GM19397 (cell line): ENCODE results near the gene HYAL2.
"Not testable (repeated sequence)": the region's sequence is repeated elsewhere in the genome, so short reads cannot be mapped to it uniquely, and the experiment has no call there.

ENCODE experiments used
- ATAC-seq: cut with Tn5 transposase; IDR thresholded peaks from one replicate; pipeline ENCODE4 v1.9.1; 2021; ENCODE audit warnings: mild to moderate bottlenecking, moderate library complexity; ENCODE audit not compliant: unreplicated experiment

The HYAL2 gene

GRCh38 chr3:50293079-50293801 lies 29.3 kb downstream of the HYAL2 start:
- ATAC-seq = no peak

- ATAC-seq = peak; percentile 94
Observed at GRCh38 chr3:50292159-50293078, 30.1 kb downstream of the HYAL2 start, which contains the start of gene IFRD2. Gene IFRD2, minus strand, starts transcription at chr3:50292429. Its CDS starts 155 bp downstream, at chr3:50292274.

GRCh38 chr3:50290161-50290641 lies 32.3 kb downstream of the HYAL2 start:
- ATAC-seq = no peak

- ATAC-seq = no peak
Observed at GRCh38 chr3:50289130-50289529, 33.4 kb downstream of the HYAL2 start.

GRCh38 chr3:50288387-50289007 lies 34.0 kb downstream of the HYAL2 start:
- no peak for ATAC-seq

- ATAC-seq = no peak
Observed at GRCh38 chr3:50287262-50287661, 35.3 kb downstream of the HYAL2 start.

GRCh38 chr3:50286322-50287227 lies 36.0 kb downstream of the HYAL2 start:
- no peak for ATAC-seq

- ATAC-seq = not testable (repeated sequence)
Observed at GRCh38 chr3:50284121-50284520, 38.4 kb downstream of the HYAL2 start.

- ATAC-seq = no peak
Observed at GRCh38 chr3:50279255-50280016, 43.1 kb downstream of the HYAL2 start.

GRCh38 chr3:50278880-50279224 lies 43.7 kb downstream of the HYAL2 start, which contains the start of gene LSMEM2:
Gene LSMEM2, plus strand, starts transcription at chr3:50279087. Its CDS starts 27 bp downstream, at chr3:50279114.
- ATAC-seq = no peak

GRCh38 chr3:50278123-50278879 lies 44.2 kb downstream of the HYAL2 start:
- ATAC-seq = no peak

- no peak for ATAC-seq
Observed at GRCh38 chr3:50276762-50277101, 45.8 kb downstream of the HYAL2 start.

- no peak for ATAC-seq
Observed at GRCh38 chr3:50275996-50276761, 46.4 kb downstream of the HYAL2 start.

- ATAC-seq = no peak
Observed at GRCh38 chr3:50275141-50275995, 47.2 kb downstream of the HYAL2 start.

GRCh38 chr3:50274371-50275104 lies 48.0 kb downstream of the HYAL2 start:
- ATAC-seq = no peak

- no peak for ATAC-seq
Observed at GRCh38 chr3:50273689-50274065, 48.9 kb downstream of the HYAL2 start.
